GM23338 (cell line): ENCODE data around the gene SSH2. TPM values are rescaled to one million over a fixed set of nuclear protein-coding genes. Genes with fewer than 3 reads are reported as not detected.

Experiments used
- ATAC-seq: fragments of 200-7000 bp; cut with Tn5 transposase; 3 replicates; pipeline ENCODE4 v1.9.1; 2020
- DNase-seq: peaks from one replicate; pipeline ENCODE4 v3.0.0-alpha.2; 2015; ENCODE audit warnings: low spot score
- H2AFZ ChIP-seq: fragments of 200-600 bp; sonication (generic); 2 replicates; pipeline ENCODE4 v1.8.0; 2016; ENCODE audit warnings: antibody characterized with exemption, mild to moderate bottlenecking, moderate library complexity
- H3F3A ChIP-seq: fragments of 200-600 bp; sonication (generic); replicated peaks from 2 replicates; pipeline ENCODE4 v1.8.0; 2017; ENCODE audit warnings: antibody characterized with exemption, mixed run types, low read depth
- H3K27ac ChIP-seq: fragments of 200-600 bp; sonication (generic); 2 replicates; pipeline ENCODE4 v1.6.1; 2016; ENCODE audit warnings: low read depth
- H3K27me3 ChIP-seq: fragments of 200-600 bp; sonication (generic); 2 replicates; pipeline ENCODE4 v1.8.0; 2016; ENCODE audit warnings: mild to moderate bottlenecking, mixed run types, moderate library complexity; ENCODE audit not compliant: insufficient read depth
- H3K36me3 ChIP-seq: fragments of 200-600 bp; sonication (generic); 2 replicates; pipeline ENCODE4 v1.8.0; 2016; ENCODE audit warnings: mild to moderate bottlenecking; ENCODE audit not compliant: insufficient read depth
- H3K4me1 ChIP-seq: fragments of 200-600 bp; sonication (generic); 2 replicates; pipeline ENCODE4 v1.8.0; 2016; ENCODE audit warnings: mild to moderate bottlenecking, moderate library complexity; ENCODE audit not compliant: insufficient read depth
- H3K4me2 ChIP-seq: fragments of 200-600 bp; sonication (generic); 2 replicates; pipeline ENCODE4 v1.7.1; 2017; ENCODE audit warnings: mixed run types
- H3K4me3 ChIP-seq: fragments of 200-600 bp; sonication (generic); 2 replicates; pipeline ENCODE4 v1.6.1; 2016; ENCODE audit warnings: mixed run types
- H3K79me2 ChIP-seq: fragments of 200-600 bp; sonication (generic); replicated peaks from 2 replicates; pipeline ENCODE4 v1.8.0; 2017; ENCODE audit warnings: mild to moderate bottlenecking; ENCODE audit not compliant: insufficient read depth
- H3K9me2 ChIP-seq: fragments of 200-600 bp; sonication (generic); 2 replicates; pipeline ENCODE4 v1.8.0; 2017; ENCODE audit not compliant: insufficient read depth
- H4K20me1 ChIP-seq: fragments of 200-600 bp; sonication (generic); replicated peaks from 2 replicates; pipeline ENCODE4 v1.8.0; 2017; ENCODE audit warnings: mild to moderate bottlenecking; ENCODE audit not compliant: insufficient read depth
- H3K27ac Mint-ChIP-seq: 2 replicates; pipeline ENCODE4 v1.8.0; 2020; ENCODE audit warnings: inconsistent platforms, mild to moderate bottlenecking, moderate library complexity, mixed read lengths
- H3K27me3 Mint-ChIP-seq: 3 replicates; pipeline ENCODE4 v1.8.0; 2022; ENCODE audit warnings: low read depth, mild to moderate bottlenecking, moderate library complexity, mixed read lengths, inconsistent platforms; ENCODE audit not compliant: insufficient read depth, poor library complexity
- H3K36me3 Mint-ChIP-seq: 3 replicates; pipeline ENCODE4 v1.8.0; 2021; ENCODE audit warnings: low read depth, mild to moderate bottlenecking, inconsistent platforms, moderate library complexity, mixed read lengths
- H3K4me1 Mint-ChIP-seq: 3 replicates; pipeline ENCODE4 v1.8.0; 2020; ENCODE audit warnings: mild to moderate bottlenecking, inconsistent platforms, mixed read lengths
- H3K4me3 Mint-ChIP-seq: 3 replicates; pipeline ENCODE4 v1.8.0; 2021; ENCODE audit warnings: moderate library complexity, mild to moderate bottlenecking, inconsistent platforms, mixed read lengths
- H3K9me3 Mint-ChIP-seq: 3 replicates; pipeline ENCODE4 v1.8.0; 2020; ENCODE audit warnings: moderate library complexity, mild to moderate bottlenecking, inconsistent platforms, mixed read lengths
- CREB1 ChIP-seq: fragments of 250-450 bp; sonication (Bioruptor Pico); IDR thresholded peaks from 2 replicates; pipeline ENCODE4 v1.5.0; 2020; ENCODE audit warnings: low read depth, mild to moderate bottlenecking, moderate library complexity
- ETS1 ChIP-seq: IDR thresholded peaks from 2 replicates; pipeline ENCODE4 v1.6.1; 2016; ENCODE audit warnings: antibody characterized with exemption
- EZH2phosphoT487 ChIP-seq: fragments of 200-600 bp; sonication (generic); IDR thresholded peaks from one replicate; pipeline ENCODE4 v1.8.1; 2018; ENCODE audit warnings: antibody characterized with exemption; ENCODE audit not compliant: unreplicated experiment
- JUNB ChIP-seq: IDR thresholded peaks from one replicate; pipeline ENCODE4 v1.6.1; 2016; ENCODE audit warnings: antibody characterized with exemption; ENCODE audit not compliant: unreplicated experiment
- POLR2AphosphoS5 ChIP-seq: IDR thresholded peaks from 2 replicates; pipeline ENCODE4 v1.6.1; 2016; ENCODE audit warnings: antibody characterized with exemption, low read depth
- STAT1 ChIP-seq: IDR thresholded peaks from one replicate; pipeline ENCODE4 v1.6.1; 2016; ENCODE audit warnings: antibody characterized with exemption; ENCODE audit not compliant: unreplicated experiment
- ZNF114 ChIP-seq: fragments of 250-450 bp; sonication (Bioruptor Pico); IDR thresholded peaks from 2 replicates; pipeline ENCODE4 v1.5.0; 2020; ENCODE audit warnings: mild to moderate bottlenecking, moderate library complexity
- polyA plus RNA-seq: library from polyadenylated mRNA; unstranded; fragments of >200 nt; fragmentation: Nextera tagmentation; extraction: Ambion mirVana; gene quantifications from 2 replicates; pipeline ENCODE4 v1.2.1, GENCODE V29; 2016
- total RNA-seq: library from RNA; depleted of rRNA; stranded (reverse); fragments of >200 nt; shearing (Covaris generic); gene quantifications from 2 replicates; pipeline ENCODE4 v1.2.3, GENCODE V29; 2014
- TF ChIP-seq, protein P1 (sequence below): fragments of 250-450 bp; sonication (Bioruptor Pico); IDR thresholded peaks from 2 replicates; pipeline ENCODE4 v1.5.0; 2020; ENCODE audit warnings: mild to moderate bottlenecking, moderate library complexity

The SSH2 gene
- total and polyA plus RNA-seq, 2 experiments from 2014 or later: 9.9 to 12.1 TPM

- H2AFZ ChIP-seq: no peak overlapping the region
- no peak overlapping the region for H3K27ac ChIP-seq
- H3K9me2 ChIP-seq: no peaks in the 10 kb centered on the region; the same call in 1 of the 2 replicates
- no peaks in the 10 kb centered on the region for H3K27me3 Mint-ChIP-seq
- H3K4me2 ChIP-seq: no peak overlapping the region
- no peak overlapping the region for H3K4me3 Mint-ChIP-seq
- H3K4me1 Mint-ChIP-seq: peaks cover 19% of the 10 kb centered on the region
- no peak for TF ChIP-seq ETS1
- no peak for TF ChIP-seq STAT1
- TF ChIP-seq CREB1 (CRISPR knock-in tag): no peak
- TF ChIP-seq, protein P1, sequence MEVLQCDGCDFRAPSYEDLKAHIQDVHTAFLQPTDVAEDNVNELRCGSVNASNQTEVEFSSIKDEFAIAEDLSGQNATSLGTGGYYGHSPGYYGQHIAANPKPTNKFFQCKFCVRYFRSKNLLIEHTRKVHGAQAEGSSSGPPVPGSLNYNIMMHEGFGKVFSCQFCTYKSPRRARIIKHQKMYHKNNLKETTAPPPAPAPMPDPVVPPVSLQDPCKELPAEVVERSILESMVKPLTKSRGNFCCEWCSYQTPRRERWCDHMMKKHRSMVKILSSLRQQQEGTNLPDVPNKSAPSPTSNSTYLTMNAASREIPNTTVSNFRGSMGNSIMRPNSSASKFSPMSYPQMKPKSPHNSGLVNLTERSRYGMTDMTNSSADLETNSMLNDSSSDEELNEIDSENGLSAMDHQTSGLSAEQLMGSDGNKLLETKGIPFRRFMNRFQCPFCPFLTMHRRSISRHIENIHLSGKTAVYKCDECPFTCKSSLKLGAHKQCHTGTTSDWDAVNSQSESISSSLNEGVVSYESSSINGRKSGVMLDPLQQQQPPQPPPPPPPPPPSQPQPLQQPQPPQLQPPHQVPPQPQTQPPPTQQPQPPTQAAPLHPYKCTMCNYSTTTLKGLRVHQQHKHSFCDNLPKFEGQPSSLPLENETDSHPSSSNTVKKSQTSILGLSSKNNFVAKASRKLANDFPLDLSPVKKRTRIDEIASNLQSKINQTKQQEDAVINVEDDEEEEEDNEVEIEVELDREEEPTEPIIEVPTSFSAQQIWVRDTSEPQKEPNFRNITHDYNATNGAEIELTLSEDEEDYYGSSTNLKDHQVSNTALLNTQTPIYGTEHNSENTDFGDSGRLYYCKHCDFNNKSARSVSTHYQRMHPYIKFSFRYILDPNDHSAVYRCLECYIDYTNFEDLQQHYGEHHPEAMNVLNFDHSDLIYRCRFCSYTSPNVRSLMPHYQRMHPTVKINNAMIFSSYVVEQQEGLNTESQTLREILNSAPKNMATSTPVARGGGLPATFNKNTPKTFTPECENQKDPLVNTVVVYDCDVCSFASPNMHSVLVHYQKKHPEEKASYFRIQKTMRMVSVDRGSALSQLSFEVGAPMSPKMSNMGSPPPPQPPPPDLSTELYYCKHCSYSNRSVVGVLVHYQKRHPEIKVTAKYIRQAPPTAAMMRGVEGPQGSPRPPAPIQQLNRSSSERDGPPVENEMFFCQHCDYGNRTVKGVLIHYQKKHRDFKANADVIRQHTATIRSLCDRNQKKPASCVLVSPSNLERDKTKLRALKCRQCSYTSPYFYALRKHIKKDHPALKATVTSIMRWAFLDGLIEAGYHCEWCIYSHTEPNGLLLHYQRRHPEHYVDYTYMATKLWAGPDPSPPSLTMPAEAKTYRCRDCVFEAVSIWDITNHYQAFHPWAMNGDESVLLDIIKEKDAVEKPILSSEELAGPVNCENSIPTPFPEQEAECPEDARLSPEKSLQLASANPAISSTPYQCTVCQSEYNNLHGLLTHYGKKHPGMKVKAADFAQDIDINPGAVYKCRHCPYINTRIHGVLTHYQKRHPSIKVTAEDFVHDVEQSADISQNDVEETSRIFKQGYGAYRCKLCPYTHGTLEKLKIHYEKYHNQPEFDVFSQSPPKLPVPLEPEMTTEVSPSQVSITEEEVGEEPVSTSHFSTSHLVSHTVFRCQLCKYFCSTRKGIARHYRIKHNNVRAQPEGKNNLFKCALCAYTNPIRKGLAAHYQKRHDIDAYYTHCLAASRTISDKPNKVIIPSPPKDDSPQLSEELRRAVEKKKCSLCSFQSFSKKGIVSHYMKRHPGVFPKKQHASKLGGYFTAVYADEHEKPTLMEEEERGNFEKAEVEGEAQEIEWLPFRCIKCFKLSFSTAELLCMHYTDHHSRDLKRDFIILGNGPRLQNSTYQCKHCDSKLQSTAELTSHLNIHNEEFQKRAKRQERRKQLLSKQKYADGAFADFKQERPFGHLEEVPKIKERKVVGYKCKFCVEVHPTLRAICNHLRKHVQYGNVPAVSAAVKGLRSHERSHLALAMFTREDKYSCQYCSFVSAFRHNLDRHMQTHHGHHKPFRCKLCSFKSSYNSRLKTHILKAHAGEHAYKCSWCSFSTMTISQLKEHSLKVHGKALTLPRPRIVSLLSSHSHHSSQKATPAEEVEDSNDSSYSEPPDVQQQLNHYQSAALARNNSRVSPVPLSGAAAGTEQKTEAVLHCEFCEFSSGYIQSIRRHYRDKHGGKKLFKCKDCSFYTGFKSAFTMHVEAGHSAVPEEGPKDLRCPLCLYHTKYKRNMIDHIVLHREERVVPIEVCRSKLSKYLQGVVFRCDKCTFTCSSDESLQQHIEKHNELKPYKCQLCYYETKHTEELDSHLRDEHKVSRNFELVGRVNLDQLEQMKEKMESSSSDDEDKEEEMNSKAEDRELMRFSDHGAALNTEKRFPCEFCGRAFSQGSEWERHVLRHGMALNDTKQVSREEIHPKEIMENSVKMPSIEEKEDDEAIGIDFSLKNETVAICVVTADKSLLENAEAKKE (CRISPR knock-in tag): no peak
- TF ChIP-seq ZNF114: no peak
- no peak for TF ChIP-seq POLR2AphosphoS5
- TF ChIP-seq JUNB: no peak
- no peak for TF ChIP-seq EZH2phosphoT487
- no peaks in the 10 kb centered on the region for H3K36me3 ChIP-seq
- no peaks in the 10 kb centered on the region for H3K4me1 ChIP-seq
- DNase-seq (no peak), ATAC-seq (no peak)
- no peaks in the 10 kb centered on the region for H4K20me1 ChIP-seq
- no peaks in the 10 kb centered on the region for H3F3A ChIP-seq
- H3K27me3 ChIP-seq: no peaks in the 10 kb centered on the region
- no peaks in the 10 kb centered on the region for H3K36me3 Mint-ChIP-seq
- no peaks in the 10 kb centered on the region for H3K79me2 ChIP-seq
- H3K9me3 Mint-ChIP-seq: no peaks in the 10 kb centered on the region
- H3K27ac Mint-ChIP-seq: no peak overlapping the region
- no peak overlapping the region for H3K4me3 ChIP-seq
Observed at GRCh38 chr17:29793501-29793900, 136.5 kb downstream of the SSH2 start.
